ENCODE results near the gene CWH43.
"Not testable (repeated sequence)": the region's sequence is repeated elsewhere in the genome, so short reads cannot be mapped to it uniquely, and the experiment has no call there.

CWH43 gene

DNA sequence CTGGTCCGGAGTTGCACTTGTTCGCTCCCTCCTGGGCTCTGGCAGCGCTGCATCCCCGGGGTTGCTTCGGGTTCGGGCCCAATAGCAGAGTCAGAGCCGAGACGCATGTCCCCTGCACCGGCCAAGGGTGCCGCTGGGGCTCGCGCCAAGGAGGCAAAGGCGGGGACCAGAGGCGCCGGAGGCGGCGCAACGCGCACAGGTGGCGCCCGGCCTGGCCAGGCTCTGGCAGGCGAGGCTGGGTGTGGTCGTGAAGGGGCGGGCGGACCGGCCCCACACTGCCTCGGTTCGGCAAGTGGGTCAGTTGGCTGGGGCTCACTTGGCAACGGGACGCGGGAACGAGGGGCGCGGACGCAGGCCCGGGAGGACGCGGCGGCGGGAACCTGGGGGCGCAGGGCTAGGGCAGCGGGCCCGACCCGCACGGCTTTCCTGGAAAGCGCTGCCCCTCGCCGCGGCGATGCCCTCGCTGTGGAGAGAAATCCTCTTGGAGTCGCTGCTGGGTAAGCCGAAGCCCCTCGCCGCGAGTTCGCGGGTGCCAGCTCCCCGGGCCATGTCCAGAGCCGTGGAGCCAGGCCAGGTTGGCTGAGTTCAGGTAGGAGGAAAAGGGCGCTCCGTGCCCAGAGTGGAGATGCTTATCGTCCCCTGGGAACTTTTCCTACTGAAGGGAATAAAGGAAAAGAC is at the start of gene CWH43:
Gene CWH43 (plus strand): TSS at position 300 of the 678 bp plus-strand sequence. CDS start 155 bp downstream, at position 455.
- peak; percentile 47 for DNase-seq

DNA sequence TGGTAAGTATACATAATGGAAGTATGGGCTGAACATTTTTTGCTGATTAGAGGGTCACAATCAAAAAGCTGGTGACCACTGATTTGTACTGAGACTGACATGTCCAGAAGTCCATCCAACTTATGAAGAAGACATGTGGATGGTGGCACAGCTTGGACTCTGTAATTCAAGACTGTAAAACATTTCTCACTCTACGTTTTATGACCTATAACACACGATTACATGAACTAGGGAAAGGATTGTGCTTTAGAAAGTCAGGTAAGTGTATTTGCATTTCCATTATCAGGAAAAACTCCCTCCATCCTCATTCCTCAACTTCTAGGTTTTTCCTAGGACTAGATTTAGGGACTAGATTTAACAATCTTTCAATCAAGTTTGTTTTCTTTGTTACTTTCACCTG is 49.0 kb upstream of the CWH43 start:
- no peak for DNase-seq

- no peak for DNase-seq
Observed at GRCh38 chr4:48938831-48939230, 47.2 kb upstream of the CWH43 start.

- no peak for DNase-seq
Observed at GRCh38 chr4:48939785-48940184, 46.3 kb upstream of the CWH43 start.

- no peak for DNase-seq
Observed at GRCh38 chr4:48943387-48943786, 42.7 kb upstream of the CWH43 start.

- DNase-seq = no peak
Observed at GRCh38 chr4:48944252-48944651, 41.8 kb upstream of the CWH43 start.

DNA sequence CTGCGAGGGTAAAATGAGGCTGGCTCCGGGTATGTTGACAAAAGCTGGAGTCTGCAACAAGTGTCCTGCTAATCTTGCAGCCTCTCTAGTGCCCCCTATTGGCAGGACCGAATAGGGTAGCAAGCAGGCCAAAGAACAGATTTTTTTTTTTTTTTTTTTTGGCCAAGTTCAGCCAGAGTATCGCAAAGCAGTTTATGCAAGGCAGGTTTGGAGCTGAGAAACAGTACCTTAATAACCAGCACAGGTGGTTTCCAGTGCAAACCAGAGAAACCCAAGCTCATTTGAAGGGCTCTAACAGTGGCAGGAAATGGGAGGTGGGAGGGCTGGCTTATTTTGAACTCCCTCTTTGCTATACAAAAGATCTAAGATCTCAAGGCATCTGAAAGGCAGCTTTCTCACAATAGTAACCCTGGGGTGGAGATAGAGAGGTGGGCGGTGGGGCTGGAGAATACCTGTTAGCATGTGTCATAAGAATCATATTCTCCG is 41.3 kb upstream of the CWH43 start:
- no peak for DNase-seq

GRCh38 chr4:48945981-48946380 is 40.1 kb upstream of the CWH43 start:
- DNase-seq = no peak

GRCh38 chr4:48947731-48948130 is 38.3 kb upstream of the CWH43 start:
- DNase-seq = no peak

DNA sequence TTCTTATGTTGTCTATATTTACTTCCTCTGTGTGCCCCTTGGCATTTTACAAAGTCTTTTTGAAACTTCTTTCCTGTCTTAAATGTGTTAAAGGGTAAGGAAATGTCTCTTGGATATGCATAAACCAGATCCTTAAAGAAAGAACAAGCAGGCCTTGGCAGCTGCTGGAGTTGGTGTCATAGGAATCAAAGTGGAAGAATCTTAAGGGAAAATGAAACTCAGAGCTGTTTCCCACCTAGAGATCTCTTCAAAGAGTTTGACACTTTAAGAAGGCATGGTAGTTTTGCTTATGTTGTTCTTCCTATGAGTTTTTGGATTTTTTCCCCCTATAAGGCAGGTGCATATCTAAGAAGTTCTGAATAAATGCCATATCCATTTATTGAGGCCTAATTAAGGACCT is 37.0 kb upstream of the CWH43 start:
- no peak for DNase-seq

- no peak for DNase-seq
Observed at GRCh38 chr4:48949518-48950219, 36.4 kb upstream of the CWH43 start.

- DNase-seq = no peak
Observed at GRCh38 chr4:48954314-48954713, 31.8 kb upstream of the CWH43 start.

GRCh38 chr4:48957366-48957765 is 28.7 kb upstream of the CWH43 start:
- not testable (repeated sequence) for DNase-seq

DNA sequence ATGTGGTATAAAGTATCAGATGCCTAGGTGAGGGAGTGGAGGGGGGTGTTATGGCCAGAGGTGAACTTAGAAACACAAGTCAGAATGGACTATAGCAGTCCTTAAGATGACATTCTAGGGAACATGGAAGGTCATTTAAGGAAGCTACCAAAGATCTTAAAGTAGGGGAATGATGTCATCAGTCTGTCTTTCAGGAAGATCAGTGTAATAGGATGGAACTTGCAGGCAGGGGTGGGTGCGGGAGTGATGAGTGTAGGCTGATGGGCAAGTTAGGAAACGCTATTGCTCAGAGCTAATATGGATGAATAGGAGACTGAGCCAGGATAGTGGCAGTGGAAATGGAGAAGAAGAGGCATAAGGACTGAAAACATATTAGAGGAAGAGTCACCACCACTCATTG is 27.5 kb upstream of the CWH43 start:
- DNase-seq = no peak

DNA sequence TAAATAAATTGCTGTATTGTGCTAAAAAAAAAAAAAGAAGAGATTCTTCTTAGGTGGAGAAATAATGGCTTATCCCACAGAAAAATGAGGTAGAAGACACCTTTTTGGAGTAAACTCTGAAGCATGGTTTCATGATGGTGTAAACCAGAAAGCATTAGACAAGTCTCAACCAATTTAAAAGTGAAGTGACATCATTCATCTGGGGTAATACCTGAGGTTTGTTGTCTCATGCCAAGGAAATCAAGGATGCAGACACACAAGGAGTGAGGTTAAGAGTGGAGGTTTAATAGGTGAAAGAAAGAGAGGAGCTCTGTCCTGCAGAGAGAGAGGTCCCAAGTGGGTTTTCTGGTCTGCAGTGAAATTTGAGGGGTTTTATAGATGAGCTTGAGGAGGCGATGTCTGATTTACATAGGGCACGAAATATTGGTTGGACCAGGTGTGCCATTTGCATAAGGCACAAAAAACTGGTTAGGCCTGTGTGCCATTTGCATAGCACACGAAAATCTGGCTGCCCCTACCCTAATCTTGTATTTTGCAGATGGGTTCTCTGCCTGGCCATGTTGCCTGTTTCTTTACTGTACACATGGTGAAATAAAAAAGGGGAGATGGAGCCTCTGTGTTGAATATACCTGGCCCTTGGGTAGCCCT is 25.0 kb upstream of the CWH43 start:
- DNase-seq = no peak

- DNase-seq = no peak
Observed at GRCh38 chr4:48962636-48963035, 23.4 kb upstream of the CWH43 start.

DNA sequence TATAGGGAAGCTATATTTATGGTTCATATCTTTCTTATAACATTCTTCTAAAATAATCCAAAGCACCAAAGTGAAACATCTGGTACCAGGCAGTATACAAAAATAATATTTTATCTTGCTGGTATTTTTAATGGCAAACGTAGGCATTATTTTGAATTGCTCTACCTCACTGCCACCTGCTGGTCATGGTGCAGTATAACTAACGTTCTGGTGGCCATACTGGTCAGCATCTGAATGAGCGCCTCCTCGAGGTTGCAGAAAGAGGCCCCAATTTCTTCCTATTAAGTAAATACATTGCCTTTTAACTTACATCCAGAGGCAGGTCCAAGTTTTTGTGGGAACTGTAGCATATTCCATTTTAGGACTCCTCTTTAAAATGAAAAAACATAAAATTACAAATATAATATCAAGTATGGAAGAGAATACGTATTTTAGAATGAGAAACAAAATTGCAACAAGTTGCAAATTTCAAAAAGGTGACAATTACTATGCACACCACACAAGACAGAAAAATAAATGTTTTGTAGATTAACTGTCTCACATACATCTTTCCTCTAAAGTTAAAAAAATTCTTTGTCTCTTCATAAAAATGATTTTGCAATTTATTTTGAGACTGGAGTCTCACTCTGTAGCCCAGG is 22.9 kb upstream of the CWH43 start:
- DNase-seq = peak; percentile 54

- no peak for DNase-seq
Observed at GRCh38 chr4:48967101-48967500, 19.0 kb upstream of the CWH43 start.

- peak; percentile 29 for DNase-seq
Observed at GRCh38 chr4:48967631-48968030, 18.4 kb upstream of the CWH43 start.

GRCh38 chr4:48968814-48969213 is 17.3 kb upstream of the CWH43 start:
- DNase-seq = no peak

DNA sequence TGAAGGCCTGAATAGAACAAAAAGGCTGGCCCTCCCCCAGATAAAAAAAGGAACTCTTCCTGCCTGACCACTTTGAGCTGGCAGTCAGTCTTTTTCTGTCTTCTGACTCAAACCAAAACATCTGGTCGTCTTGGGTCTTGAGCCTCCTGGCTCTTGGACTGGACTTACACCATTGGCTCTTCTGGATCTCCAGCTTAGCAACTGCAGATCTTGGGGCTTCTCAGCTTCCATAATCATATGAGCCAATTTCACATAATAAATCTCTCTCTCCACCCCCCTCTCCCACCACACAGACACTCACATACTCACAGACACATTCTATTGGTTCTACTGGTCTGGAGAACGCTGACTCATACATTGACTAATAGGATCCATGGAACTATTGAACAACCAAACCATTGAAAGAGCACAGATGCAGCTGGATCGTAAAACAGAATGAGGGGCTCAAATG is 15.6 kb upstream of the CWH43 start:
- DNase-seq = no peak

- no peak for DNase-seq
Observed at GRCh38 chr4:48974979-48975640, 11.0 kb upstream of the CWH43 start.

- DNase-seq = no peak
Observed at GRCh38 chr4:48976041-48976440, 10.0 kb upstream of the CWH43 start.
